GM12891 (cell line): ENCODE data around the gene LIMS2.

Experiments
- PAX5 ChIP-seq: IDR thresholded peaks from 2 replicates; pipeline ENCODE4 v1.6.1; 2011; ENCODE audit warnings: low read length, moderate library complexity, mild to moderate bottlenecking; ENCODE audit not compliant: insufficient read depth, severe bottlenecking
- POLR2A ChIP-seq: IDR thresholded peaks from 2 replicates; pipeline ENCODE4 v1.6.1; 2011; ENCODE audit warnings: low read depth, low read length, control low read depth
- POLR2AphosphoS5 ChIP-seq: IDR thresholded peaks from 2 replicates; pipeline ENCODE4 v1.6.1; 2011; ENCODE audit warnings: low read depth, low read length, control low read depth
- POU2F2 ChIP-seq: IDR thresholded peaks from 2 replicates; pipeline ENCODE4 v1.6.1; 2011; ENCODE audit warnings: low read depth, mild to moderate bottlenecking, control low read depth, low read length, moderate library complexity
- SPI1 ChIP-seq: IDR thresholded peaks from 2 replicates; pipeline ENCODE4 v1.6.1; 2011; ENCODE audit warnings: low read depth, low read length, control low read depth
- TAF1 ChIP-seq: IDR thresholded peaks from 2 replicates; pipeline ENCODE4 v1.6.1; 2011; ENCODE audit warnings: low read depth, low read length, control low read depth

- TF ChIP-seq POLR2AphosphoS5, result no peak
- no peak for TF ChIP-seq POU2F2
- TF ChIP-seq POLR2A, result no peak
- no peak for TF ChIP-seq TAF1
- no peak for TF ChIP-seq SPI1
- TF ChIP-seq PAX5, result no peak
Observed at GRCh38 chr2:127594116-127594591, 81.2 kb downstream of the LIMS2 start.
